Measurements from ENCODE around the gene PRELID1. TPM values are rescaled to one million over a fixed set of nuclear protein-coding genes. Genes with fewer than 3 reads are reported as not detected.
"Not testable (repeated sequence)": the region's sequence is repeated elsewhere in the genome, so short reads cannot be mapped to it uniquely, and the experiment has no call there.

PRELID1 gene
- 182 and 245 TPM in 2 replicates for polyA plus RNA-seq (2011; rRNA removed)
- polyA minus RNA-seq (2011; rRNA and poly(A)+ RNA removed), result 60.4 and 99.3 TPM in 2 replicates

GRCh38 chr5:177303121-177303924 is at the start of gene PRELID1, which contains the start of gene RAB24:
TSS of gene PRELID1 (plus strand) at chr5:177303799. CDS start at chr5:177303986, 187 bp downstream.
TSS of gene RAB24 (minus strand) at chr5:177303719. CDS start at chr5:177303288, 431 bp downstream.
- ChIA-PET CTCF (interaction anchor here (10.3 kb wide), 1 partner anchor 191 kb away, joined by 84 read pairs; no protein-coding TSS in a partner anchor), POLR2A (interaction anchor here (0.5 kb wide), 1 partner anchor 242 kb away, joined by 4 read pairs; no protein-coding TSS in a partner anchor)
- Histone ChIP-seq H3K27me3 (ENCODE audit: control insufficient read depth, insufficient read depth, low read length) (no peaks in the 10 kb centered on the region), H3K4me3 (ENCODE audit: low read depth, low read length) (peak within 1 kb of the TSS; percentile 71), H3K36me3 (ENCODE audit: control insufficient read depth, insufficient read depth, low read length) (peaks cover 16% of the 10 kb centered on the region)
- peak; percentile 44 for TF ChIP-seq CTCF (IDR thresholded peaks at IDR 0.05; ENCODE audit: insufficient read depth, low read depth, low read length)
- no peak for DNase-seq (ENCODE audit: low read depth)

GRCh38 chr5:177256296-177256695 is 47.3 kb upstream of the PRELID1 start:
- POLR2A ChIA-PET, result no interaction called here
- no peak for TF ChIP-seq CTCF (IDR thresholded peaks at IDR 0.05; ENCODE audit: insufficient read depth, low read depth, low read length)
- peaks cover 7% of the 10 kb centered on the region for H3K36me3 ChIP-seq (ENCODE audit: control insufficient read depth, insufficient read depth, low read length)
- no peak overlapping the region for H3K4me3 ChIP-seq (ENCODE audit: low read depth, low read length)
- no peak for DNase-seq (ENCODE audit: low read depth)
- H3K27me3 ChIP-seq (ENCODE audit: control insufficient read depth, insufficient read depth, low read length), result no peaks in the 10 kb centered on the region
- CTCF ChIA-PET, result interaction anchor here (1.5 kb wide), 1 partner anchor 185 kb away, joined by 3 read pairs; no protein-coding TSS in a partner anchor

- POLR2A ChIA-PET; H3K27me3 ChIP-seq (ENCODE audit: control insufficient read depth, insufficient read depth, low read length); DNase-seq (ENCODE audit: low read depth); CTCF ChIA-PET; H3K36me3 ChIP-seq (ENCODE audit: control insufficient read depth, insufficient read depth, low read length); H3K4me3 ChIP-seq (ENCODE audit: low read depth, low read length): not testable (repeated sequence)
These were observed 44.9 kb upstream of the PRELID1 start for GRCh38 chr5:177258711-177259110.

GRCh38 chr5:177260961-177261360 is 42.6 kb upstream of the PRELID1 start:
- DNase-seq (ENCODE audit: low read depth), result no peak
- peaks cover 11% of the 10 kb centered on the region for H3K36me3 ChIP-seq (ENCODE audit: control insufficient read depth, insufficient read depth, low read length)
- TF ChIP-seq CTCF (IDR thresholded peaks at IDR 0.05; ENCODE audit: insufficient read depth, low read depth, low read length), result no peak
- H3K27me3 ChIP-seq (ENCODE audit: control insufficient read depth, insufficient read depth, low read length), result no peaks in the 10 kb centered on the region
- ChIA-PET POLR2A (no interaction called here), CTCF (no interaction called here)
- H3K4me3 ChIP-seq (ENCODE audit: low read depth, low read length), result no peak overlapping the region

GRCh38 chr5:177261510-177261909 is 42.1 kb upstream of the PRELID1 start:
- CTCF ChIA-PET, result no interaction called here
- POLR2A ChIA-PET, result no interaction called here
- no peak for TF ChIP-seq CTCF (IDR thresholded peaks at IDR 0.05; ENCODE audit: insufficient read depth, low read depth, low read length)
- peaks cover 13% of the 10 kb centered on the region for H3K36me3 ChIP-seq (ENCODE audit: control insufficient read depth, insufficient read depth, low read length)
- no peaks in the 10 kb centered on the region for H3K27me3 ChIP-seq (ENCODE audit: control insufficient read depth, insufficient read depth, low read length)
- H3K4me3 ChIP-seq (ENCODE audit: low read depth, low read length), result no peak overlapping the region
- no peak for DNase-seq (ENCODE audit: low read depth)
